Heart left ventricle (tissue), 16 donors: ENCODE results near the gene TMEM247. TPM values are rescaled to one million over a fixed set of nuclear protein-coding genes. Genes with fewer than 3 reads are reported as not detected.

Source experiments
- ATAC-seq, 4 donors: fragments of 200-7000 bp; cut with Tn5 transposase; one replicate each; pipeline ENCODE4 v1.9.1; 2020 to 2022; ENCODE audit warnings: moderate library complexity in 4 of 4, mild to moderate bottlenecking in 3 of 4, moderate number of reproducible peaks in 1 of 4
- DNase-seq, 5 donors: peaks; one replicate each; pipeline ENCODE4 v3.0.0-alpha.2; 2020
- H3K27ac ChIP-seq, 12 donors: fragments of 200-600 bp; sonication (generic) in 4 of 12; one replicate each; pipeline versions ENCODE4 v1.5.0 to v1.8.0; 2016 to 2022; ENCODE audit warnings: mild to moderate bottlenecking in 2 of 12
- H3K27me3 ChIP-seq, 9 donors: fragments of 200-600 bp; sonication (generic) in 2 of 9; one replicate each; pipeline versions ENCODE4 v1.5.1 to v1.8.0; 2016 to 2022; ENCODE audit warnings: mild to moderate bottlenecking in 3 of 9
- H3K36me3 ChIP-seq, 9 donors: fragments of 200-600 bp; sonication (generic) in 2 of 9; one replicate each; pipeline versions ENCODE4 v1.5.0 to v1.8.0; 2018 to 2022; ENCODE audit warnings: mild to moderate bottlenecking in 2 of 9
- H3K4me1 ChIP-seq, 12 donors: fragments of 200-600 bp; sonication (generic) in 4 of 12; one replicate each; pipeline versions ENCODE4 v1.5.0 to v1.8.0; 2016 to 2022; ENCODE audit warnings: mild to moderate bottlenecking in 3 of 12
- H3K4me3 ChIP-seq, 12 donors: fragments of 200-600 bp; sonication (generic) in 4 of 12; one replicate each; pipeline versions ENCODE4 v1.5.0 to v1.8.0; 2017 to 2022; ENCODE audit warnings: mild to moderate bottlenecking in 9 of 12, moderate library complexity in 4 of 12
- H3K9me3 ChIP-seq, 12 donors: fragments of 200-600 bp; sonication (generic) in 4 of 12; one replicate each; pipeline versions ENCODE4 v1.5.0 to v1.8.0; 2016 to 2022; ENCODE audit warnings: mild to moderate bottlenecking in 1 of 12
- POLR2A ChIP-seq, 2 donors: fragments of 450-650 bp; IDR thresholded peaks; one replicate each; pipeline ENCODE4 v1.6.1; 2017; ENCODE audit warnings: antibody characterized with exemption in 2 of 2, mild to moderate bottlenecking in 2 of 2, moderate library complexity in 2 of 2
- WGBS, 4 donors: extraction: QIAGEN DNeasy Blood & Tissue Kit in 2 of 4; methylation state at CpG; one replicate each; pipeline versions ENCODE4 v1.1.5 to v1.1.7; 2013 to 2018; 5-methylcytosine and 5-hydroxymethylcytosine counted together
- intact Hi-C, 10 donors: fragments of 100-400 bp; cut with DNase I; formaldehyde crosslinking; loops; one replicate each; pipeline versions ENCODE4 v1.11.1 to v1.14.2; 2022
- polyA plus RNA-seq, 2 donors: library from polyadenylated mRNA; stranded (reverse); fragments of 200-250 nt; gene quantifications; one replicate each; pipeline ENCODE4 v1.2.3, GENCODE V29; 2013
- total RNA-seq, 9 donors: library from RNA; depleted of rRNA in 2 of 9; stranded (reverse); fragments of >200 nt in 2 of 9; fragmentation: NEBNext Ultra II Directional in 3 of 9; extraction: Animal tissue kit (Norgen Biotek cat#: 25700) in 3 of 9; gene quantifications; one replicate each; pipeline versions ENCODE4 v1.1.0 to v1.2.4, GENCODE V29; 2016 to 2023
- TF ChIP-seq, protein P1 (sequence below), 12 donors: fragments of 200-600 bp; sonication (generic) in 4 of 12; IDR thresholded peaks; one replicate each; pipeline versions ENCODE4 v1.5.0 to v1.8.0; 2018 to 2022; ENCODE audit warnings: antibody characterized with exemption in 12 of 12, mild to moderate bottlenecking in 5 of 12
- donor health status: ischemic (EF 13 %, LVEDD 7.1; RV severe dilation, severe dysfunction).
- donor health status: healthy with polysubstance abuse.
- donor health status: DM: no; HTN: yes; CAD: no.
- donor health status: DM: no; HTN: no; CAD: no.
- donor health status: ischemic (EF 25% LVEDD 6.9; RV normal size, moderate dysfunction).
- donor health status: ischemic (EF 25% LVEDD 5.7; RV mildly dilated, moderate dysfunction).
- donor health status: healthy.
- donor health status: DM: yes; HTN: yes; CAD: no.
- donor health status: ischemic (EF 35%, LVEDD 5.7; RV mildly dilated, moderate dysfunction).
- donor health status: nonischemic (EF 11% LVEDD 7.7; RV severe dilation, severe dysfunction).
- donor health status: DM: yes; HTN: yes; CAD: no.
- donor health status: PGD.
- donor health status: ischemic (EF 29% LVEDD 5.4; RV normal size, mild dysfunction).
- donor health status: nonischemic (EF 23%, LVEDD 6.1; RV moderate dilation, normal function).

Gene TMEM247
- total and polyA plus RNA-seq, 11 donors: not detected

DNA sequence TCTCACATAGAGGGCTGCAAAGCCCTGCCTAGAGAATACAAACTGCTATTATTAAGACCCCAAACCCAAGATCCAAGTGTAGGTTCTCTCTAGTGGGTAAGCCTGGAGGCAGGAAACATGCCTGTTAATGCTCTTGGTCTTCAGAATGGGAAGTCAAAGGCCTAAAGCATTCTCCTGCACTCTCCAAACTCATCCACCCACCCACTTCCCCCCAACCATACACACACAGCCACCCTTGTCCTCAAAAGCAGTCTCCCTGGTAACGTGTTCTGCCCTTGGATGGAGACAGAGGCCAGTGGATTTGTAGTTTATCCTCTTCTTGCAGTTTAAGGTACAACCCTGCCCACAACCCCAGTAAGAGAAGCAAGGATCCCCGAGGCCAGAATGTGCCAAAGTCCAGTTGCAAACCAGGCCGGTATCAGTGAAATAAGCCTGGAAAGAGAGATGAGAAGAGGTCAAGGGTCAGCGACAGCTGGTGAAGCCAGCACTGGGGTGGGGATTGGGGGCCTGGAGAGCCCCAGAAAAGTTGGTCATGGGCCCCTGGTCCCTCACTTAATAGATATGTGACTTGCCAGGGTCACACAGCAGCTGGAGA lies 23.0 kb downstream of the TMEM247 start:
- Histone ChIP-seq H3K9me3 (no peaks in the 10 kb centered on the region), H3K4me1 (peaks cover 0 to 21% (median 8%) of the 10 kb centered on the region in 12 donors), H3K27me3 (no peaks in the 10 kb centered on the region), H3K4me3 (no peak overlapping the region), H3K27ac (no peak overlapping the region), H3K36me3 (no peaks in the 10 kb centered on the region)
- DNase-seq (no peak), ATAC-seq (no peak)
- WGBS, 4 donors: 95% methylated on average over 4 of the region's 4 CpGs
- intact Hi-C loops: no loop called here
- no peak for TF ChIP-seq POLR2A (IDR thresholded peaks at IDR 0.05)
- TF ChIP-seq, protein P1, sequence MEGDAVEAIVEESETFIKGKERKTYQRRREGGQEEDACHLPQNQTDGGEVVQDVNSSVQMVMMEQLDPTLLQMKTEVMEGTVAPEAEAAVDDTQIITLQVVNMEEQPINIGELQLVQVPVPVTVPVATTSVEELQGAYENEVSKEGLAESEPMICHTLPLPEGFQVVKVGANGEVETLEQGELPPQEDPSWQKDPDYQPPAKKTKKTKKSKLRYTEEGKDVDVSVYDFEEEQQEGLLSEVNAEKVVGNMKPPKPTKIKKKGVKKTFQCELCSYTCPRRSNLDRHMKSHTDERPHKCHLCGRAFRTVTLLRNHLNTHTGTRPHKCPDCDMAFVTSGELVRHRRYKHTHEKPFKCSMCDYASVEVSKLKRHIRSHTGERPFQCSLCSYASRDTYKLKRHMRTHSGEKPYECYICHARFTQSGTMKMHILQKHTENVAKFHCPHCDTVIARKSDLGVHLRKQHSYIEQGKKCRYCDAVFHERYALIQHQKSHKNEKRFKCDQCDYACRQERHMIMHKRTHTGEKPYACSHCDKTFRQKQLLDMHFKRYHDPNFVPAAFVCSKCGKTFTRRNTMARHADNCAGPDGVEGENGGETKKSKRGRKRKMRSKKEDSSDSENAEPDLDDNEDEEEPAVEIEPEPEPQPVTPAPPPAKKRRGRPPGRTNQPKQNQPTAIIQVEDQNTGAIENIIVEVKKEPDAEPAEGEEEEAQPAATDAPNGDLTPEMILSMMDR (IDR thresholded peaks at IDR 0.05): no peak

DNA sequence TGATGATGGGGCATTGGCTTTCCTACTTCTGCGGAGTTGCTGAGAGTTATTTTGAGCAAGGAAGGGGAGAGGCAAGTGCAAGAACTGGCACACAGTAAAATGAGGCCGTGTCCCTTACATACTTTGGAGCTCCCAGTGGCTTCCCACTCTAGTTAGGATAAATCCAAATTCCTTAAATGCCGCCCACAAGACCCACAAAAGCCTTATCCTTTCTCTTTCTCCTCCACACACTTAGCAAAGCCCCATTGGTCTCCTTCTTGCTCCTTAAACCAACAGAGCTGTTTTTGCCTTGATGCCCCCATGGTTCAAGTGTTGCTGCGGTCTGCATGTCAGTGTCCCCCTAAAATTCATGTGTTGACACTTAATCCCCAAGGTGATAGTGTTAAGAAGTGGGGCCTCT lies 24.3 kb downstream of the TMEM247 start:
- DNase-seq (no peak), ATAC-seq (no peak)
- H3K27ac ChIP-seq: no peak overlapping the region
- H3K36me3 ChIP-seq: no peaks in the 10 kb centered on the region
- no peaks in the 10 kb centered on the region for H3K27me3 ChIP-seq
- TF ChIP-seq, protein P1 (IDR thresholded peaks at IDR 0.05): no peak
- TF ChIP-seq POLR2A (IDR thresholded peaks at IDR 0.05): no peak
- no peaks in the 10 kb centered on the region for H3K9me3 ChIP-seq
- H3K4me1 ChIP-seq: peaks cover 0 to 21% (median 8%) of the 10 kb centered on the region in 12 donors
- H3K4me3 ChIP-seq: no peak overlapping the region
- intact Hi-C loops: loop anchor here in 1 of 10 donors (2.0 kb wide), 1 partner anchor 35 kb away; no protein-coding TSS in a partner anchor
- 57 to 68% (median 67%) methylated on average over 4 of the region's 4 CpGs for WGBS, 4 donors

DNA sequence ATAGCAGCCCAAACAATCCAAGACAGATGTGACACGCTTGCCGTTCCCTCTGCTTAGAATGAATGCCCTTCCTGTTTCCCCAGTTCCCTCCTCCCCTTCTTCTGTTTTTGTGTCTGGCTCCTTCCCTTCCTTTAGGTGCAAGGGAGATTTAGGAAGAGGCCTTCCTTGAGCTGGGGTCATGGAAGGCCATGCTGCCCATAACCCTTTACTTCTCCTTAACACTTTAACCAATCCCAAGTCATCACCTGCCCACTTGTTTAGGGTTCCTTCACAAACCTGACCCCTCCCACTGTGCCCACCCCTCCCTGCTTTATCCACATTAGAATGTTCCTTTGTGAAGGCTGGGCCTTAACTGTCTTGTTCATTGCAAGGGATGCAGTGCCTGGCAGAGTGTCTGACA lies 24.9 kb downstream of the TMEM247 start:
- WGBS, 4 donors: 72 to 88% (median 83%) methylated on average over 2 of the region's 2 CpGs
- intact Hi-C loops: loop anchor here in 1 of 10 donors (2.0 kb wide), 1 partner anchor 35 kb away; no protein-coding TSS in a partner anchor

DNA sequence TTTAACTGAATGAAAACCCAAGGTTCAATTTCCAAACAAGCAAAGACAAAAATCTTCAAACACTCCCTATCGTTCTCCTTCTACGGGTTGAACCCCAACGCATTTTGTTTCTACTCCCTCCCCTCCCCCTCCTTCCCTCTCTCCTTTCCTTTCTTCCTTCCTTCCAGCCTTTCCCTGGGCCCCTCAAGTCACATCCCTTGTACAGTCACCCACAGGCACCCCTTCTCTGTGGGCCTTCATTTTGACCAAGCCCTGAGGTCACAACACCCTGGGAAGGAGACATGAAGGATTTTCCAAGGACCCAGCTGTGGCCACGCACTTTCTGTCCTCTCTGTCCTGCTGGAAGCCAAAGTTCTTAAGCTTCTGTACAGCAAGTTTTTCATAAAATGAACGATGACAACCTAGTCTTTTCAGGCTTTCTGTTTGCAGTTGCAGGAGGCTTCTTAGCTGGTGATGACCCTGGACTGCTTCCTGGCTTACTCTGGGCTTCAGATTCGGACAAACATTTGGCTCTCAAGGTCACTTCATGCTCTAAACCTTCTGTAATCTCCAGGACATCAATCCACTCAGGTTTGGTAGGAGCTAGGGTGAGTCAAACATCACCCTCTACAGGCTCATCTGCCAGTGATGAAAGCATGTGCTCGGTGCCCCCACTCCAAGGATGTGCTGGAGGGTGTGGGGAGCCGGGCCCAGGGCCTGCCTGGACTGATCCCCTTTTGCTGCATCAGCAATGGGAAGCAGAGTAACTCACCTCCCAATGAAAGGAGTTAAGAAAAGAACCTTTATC lies 25.5 kb downstream of the TMEM247 start:
- Histone ChIP-seq H3K27me3 (no peaks in the 10 kb centered on the region), H3K27ac (no peak overlapping the region), H3K4me3 (no peak overlapping the region), H3K36me3 (no peaks in the 10 kb centered on the region), H3K4me1 (peaks cover 0 to 15% (median 4%) of the 10 kb centered on the region in 12 donors), H3K9me3 (no peaks in the 10 kb centered on the region)
- ATAC-seq (no peak), DNase-seq (no peak)
- intact Hi-C loops: loop anchor here in 1 of 10 donors (2.0 kb wide), 1 partner anchor 34 kb away; no protein-coding TSS in a partner anchor
- WGBS, 4 donors: 83 to 88% (median 85%) methylated on average over 8 of the region's 8 CpGs
- TF ChIP-seq, protein P1 (IDR thresholded peaks at IDR 0.05): no peak
- no peak for TF ChIP-seq POLR2A (IDR thresholded peaks at IDR 0.05)

More for the DNA sequence above, 24.9 kb downstream of the TMEM247 start:
- Histone ChIP-seq H3K9me3 (no peaks in the 10 kb centered on the region), H3K4me3 (no peak overlapping the region), H3K36me3 (no peaks in the 10 kb centered on the region), H3K4me1 (peaks cover 0 to 19% (median 7%) of the 10 kb centered on the region in 12 donors), H3K27ac (no peak overlapping the region), H3K27me3 (no peaks in the 10 kb centered on the region)
- TF ChIP-seq, protein P1 (IDR thresholded peaks at IDR 0.05): no peak
- no peak for TF ChIP-seq POLR2A (IDR thresholded peaks at IDR 0.05)
- ATAC-seq: no peak
- no peak for DNase-seq
